Stimulated activated CD4-positive, alpha-beta T cell treated with anti-CD3 and anti-CD28 coated beads, Interleukin-12 subunit alpha, Interleukin-12 subunit beta, amount 100 ng/mL, for 4 hours (primary cell): ENCODE measurements around the gene CNTFR.

Experiments
- DNase-seq: peaks from one replicate; pipeline ENCODE4 v3.0.0-alpha.2; 2020

CNTFR gene

GRCh38 chr9:34502891-34503290 lies 86.6 kb downstream of the CNTFR start:
- no peak for DNase-seq

- DNase-seq, result no peak
These were observed 87.1 kb downstream of the CNTFR start for GRCh38 chr9:34502471-34502870.

- no peak for DNase-seq
These were observed 87.6 kb downstream of the CNTFR start for GRCh38 chr9:34501889-34502425.
